Lung (tissue), 12 donors: ENCODE data around the gene TMEM86A. TPM values are rescaled to one million over a fixed set of nuclear protein-coding genes. Genes with fewer than 3 reads are reported as not detected.
"Not testable (repeated sequence)": the region's sequence is repeated elsewhere in the genome, so short reads cannot be mapped to it uniquely, and the experiment has no call there.

Experiments used
- ATAC-seq: fragments of 200-7000 bp; cut with Tn5 transposase; one replicate; pipeline ENCODE4 v1.9.1; 2020; ENCODE audit warnings: moderate number of reproducible peaks; ENCODE audit not compliant: insufficient read depth, low FRiP score
- DNase-seq, 3 donors: peaks; one replicate each; pipeline ENCODE4 v3.0.0-alpha.2; 2013 to 2017
- H3K27ac ChIP-seq, 2 donors: one replicate each; pipeline ENCODE4 v1.5.1; 2013; ENCODE audit warnings: mild to moderate bottlenecking in 2 of 2, moderate library complexity in 2 of 2, control low read depth in 1 of 2, inconsistent platforms in 1 of 2, low read depth in 1 of 2, low read length in 1 of 2
- H3K27me3 ChIP-seq, 3 donors: one replicate each; pipeline ENCODE4 v1.5.1; 2013; ENCODE audit warnings: low read length in 2 of 3; ENCODE audit not compliant: control insufficient read depth in 3 of 3, insufficient read depth in 3 of 3
- H3K36me3 ChIP-seq, 4 donors: one replicate each; pipeline ENCODE4 v1.5.1; 2013; ENCODE audit warnings: low read length in 4 of 4, mild to moderate bottlenecking in 1 of 4, moderate library complexity in 1 of 4; ENCODE audit not compliant: control insufficient read depth in 4 of 4, insufficient read depth in 4 of 4
- H3K4me1 ChIP-seq, 5 donors: one replicate each; pipeline ENCODE4 v1.5.1; 2013; ENCODE audit warnings: low read length in 5 of 5, mild to moderate bottlenecking in 2 of 5, moderate library complexity in 1 of 5; ENCODE audit not compliant: control insufficient read depth in 5 of 5, insufficient read depth in 5 of 5
- H3K4me3 ChIP-seq: one replicate; pipeline ENCODE4 v1.5.1; 2013; ENCODE audit warnings: mild to moderate bottlenecking, control low read depth, moderate library complexity
- H3K9ac ChIP-seq, 2 donors: one replicate each; pipeline ENCODE4 v1.5.1; 2013; ENCODE audit warnings: low read length in 2 of 2, control low read depth in 1 of 2; ENCODE audit not compliant: insufficient read depth in 1 of 2
- H3K9me3 ChIP-seq, 4 donors: one replicate each; pipeline ENCODE4 v1.5.1; 2013; ENCODE audit warnings: low read length in 3 of 4, mild to moderate bottlenecking in 1 of 4, moderate library complexity in 1 of 4; ENCODE audit not compliant: control insufficient read depth in 4 of 4, insufficient read depth in 3 of 4
- WGBS, 2 donors: extraction: QIAGEN DNeasy Blood & Tissue Kit; methylation state at CpG; one replicate each; pipeline ENCODE4 v1.1.7; 2013; 5-methylcytosine and 5-hydroxymethylcytosine counted together
- polyA plus RNA-seq, 2 donors: library from polyadenylated mRNA; stranded (reverse); fragments of 200-250 nt; gene quantifications; one replicate each; pipeline ENCODE4 v1.2.1, GENCODE V29; 2013
- total RNA-seq, 2 donors: library from RNA; depleted of rRNA in 1 of 2; stranded (reverse); fragments of >200 nt in 1 of 2; gene quantifications; one replicate each; pipeline ENCODE4 v1.2.1, GENCODE V29; 2014 to 2021
- TF ChIP-seq, protein P1 (sequence below): IDR thresholded peaks from 2 replicates; pipeline ENCODE4 v1.5.1; 2012; ENCODE audit warnings: mild to moderate bottlenecking; ENCODE audit errors: control extremely low read depth, extremely low read depth
- donor health status: control.
- donor health status: control.
- donor health status: Bipolar disorder and iron deficiency.
- donor health status: healthy.
- donor health status: DM: yes; HTN: yes; CAD: no.

TMEM86A gene
- total and polyA plus RNA-seq, 4 donors: 1.9 to 8.9 (median 2.9) TPM

DNA sequence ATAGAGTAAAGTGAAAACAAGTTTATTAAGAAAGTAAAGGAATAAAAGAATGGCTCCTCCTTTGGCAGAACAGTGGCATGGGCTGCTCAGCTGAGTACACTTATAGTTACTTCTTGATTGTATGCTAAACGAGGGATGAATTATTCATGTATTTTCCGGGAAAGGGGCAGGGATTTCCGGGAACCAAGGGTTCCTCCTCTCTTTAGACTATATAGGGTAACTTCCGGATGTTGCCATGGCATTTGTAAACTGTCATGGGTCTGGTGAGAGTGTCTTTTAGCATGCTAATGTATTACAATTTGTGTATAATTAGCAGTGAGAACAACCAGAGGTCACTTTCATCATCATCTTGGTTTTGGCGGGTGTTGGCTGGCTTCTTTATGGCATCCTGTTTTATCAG, 40.9 kb upstream of the TMEM86A start:
- 89 to 94% methylated on average over 5 of the region's 5 CpGs for WGBS, 2 donors
- ATAC-seq (no peak), DNase-seq (no peak)
- Histone ChIP-seq H3K27me3 (no peaks in the 10 kb centered on the region), H3K36me3 (no peaks in the 10 kb centered on the region), H3K4me3 (no peak overlapping the region), H3K27ac (no peak overlapping the region), H3K9ac (no peak overlapping the region), H3K4me1 (no peaks in the 10 kb centered on the region), H3K9me3 (peaks cover 0 to 6% (median 0%) of the 10 kb centered on the region in 4 donors)
- TF ChIP-seq, protein P1, sequence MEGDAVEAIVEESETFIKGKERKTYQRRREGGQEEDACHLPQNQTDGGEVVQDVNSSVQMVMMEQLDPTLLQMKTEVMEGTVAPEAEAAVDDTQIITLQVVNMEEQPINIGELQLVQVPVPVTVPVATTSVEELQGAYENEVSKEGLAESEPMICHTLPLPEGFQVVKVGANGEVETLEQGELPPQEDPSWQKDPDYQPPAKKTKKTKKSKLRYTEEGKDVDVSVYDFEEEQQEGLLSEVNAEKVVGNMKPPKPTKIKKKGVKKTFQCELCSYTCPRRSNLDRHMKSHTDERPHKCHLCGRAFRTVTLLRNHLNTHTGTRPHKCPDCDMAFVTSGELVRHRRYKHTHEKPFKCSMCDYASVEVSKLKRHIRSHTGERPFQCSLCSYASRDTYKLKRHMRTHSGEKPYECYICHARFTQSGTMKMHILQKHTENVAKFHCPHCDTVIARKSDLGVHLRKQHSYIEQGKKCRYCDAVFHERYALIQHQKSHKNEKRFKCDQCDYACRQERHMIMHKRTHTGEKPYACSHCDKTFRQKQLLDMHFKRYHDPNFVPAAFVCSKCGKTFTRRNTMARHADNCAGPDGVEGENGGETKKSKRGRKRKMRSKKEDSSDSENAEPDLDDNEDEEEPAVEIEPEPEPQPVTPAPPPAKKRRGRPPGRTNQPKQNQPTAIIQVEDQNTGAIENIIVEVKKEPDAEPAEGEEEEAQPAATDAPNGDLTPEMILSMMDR: no peak

DNA sequence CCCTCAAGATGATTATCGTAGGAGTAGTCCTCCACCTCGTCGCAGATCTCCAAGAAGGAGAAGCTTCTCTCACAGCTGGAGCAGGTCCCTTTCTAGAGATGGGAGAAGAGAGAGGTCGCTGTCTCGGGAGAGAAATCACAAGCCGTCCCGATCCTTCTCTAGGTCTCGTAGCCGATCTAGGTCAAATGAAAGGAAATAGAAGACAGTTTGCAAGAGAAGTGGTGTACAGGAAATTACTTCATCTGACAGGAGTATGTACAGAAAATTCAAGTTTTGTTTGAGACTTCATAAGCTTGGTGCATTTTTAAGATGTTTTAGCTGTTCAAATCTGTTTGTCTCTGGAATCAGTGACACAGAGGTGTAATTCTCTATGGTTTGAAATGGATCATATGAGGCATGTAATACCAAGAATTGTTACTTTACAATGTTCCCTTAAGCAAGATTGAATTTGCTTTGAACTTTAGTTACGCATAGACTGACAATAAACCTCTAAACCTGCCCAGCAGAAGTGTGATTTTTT, 33.2 kb upstream of the TMEM86A start:
- 70% methylated on average over 10 of the region's 10 CpGs for WGBS, 2 donors
- H3K9ac ChIP-seq, H3K27ac ChIP-seq, H3K4me3 ChIP-seq, H3K27me3 ChIP-seq, H3K9me3 ChIP-seq, DNase-seq, H3K4me1 ChIP-seq, H3K36me3 ChIP-seq, ATAC-seq: not testable (repeated sequence)

DNA sequence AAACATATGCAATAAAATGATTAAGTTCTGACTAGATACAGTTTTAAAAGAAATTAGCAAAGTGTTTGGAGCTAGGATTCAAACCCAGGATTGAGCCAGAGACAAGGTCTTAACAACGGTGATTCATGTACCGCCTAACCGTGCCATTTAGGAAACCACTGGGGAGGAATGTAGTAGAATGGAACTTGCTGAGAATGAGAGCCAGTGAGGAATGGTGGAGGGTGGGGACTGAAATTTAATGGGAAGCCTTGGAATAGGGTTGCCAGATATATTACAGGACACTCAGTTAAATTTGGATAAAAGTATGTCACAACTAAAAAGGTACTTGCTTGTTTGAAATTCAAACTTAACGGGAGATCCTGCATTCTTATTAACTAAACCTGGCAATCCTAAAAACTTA, 30.4 kb upstream of the TMEM86A start:
- ATAC-seq (no peak), DNase-seq (no peak)
- Histone ChIP-seq H3K4me1 (no peaks in the 10 kb centered on the region), H3K9ac (no peak overlapping the region), H3K27me3 (no peaks in the 10 kb centered on the region), H3K27ac (no peak overlapping the region), H3K36me3 (no peaks in the 10 kb centered on the region), H3K4me3 (no peak overlapping the region), H3K9me3 (no peaks in the 10 kb centered on the region)
- TF ChIP-seq, protein P1: no peak
- WGBS, 2 donors: 88 to 96% methylated on average over 4 of the region's 4 CpGs

DNA sequence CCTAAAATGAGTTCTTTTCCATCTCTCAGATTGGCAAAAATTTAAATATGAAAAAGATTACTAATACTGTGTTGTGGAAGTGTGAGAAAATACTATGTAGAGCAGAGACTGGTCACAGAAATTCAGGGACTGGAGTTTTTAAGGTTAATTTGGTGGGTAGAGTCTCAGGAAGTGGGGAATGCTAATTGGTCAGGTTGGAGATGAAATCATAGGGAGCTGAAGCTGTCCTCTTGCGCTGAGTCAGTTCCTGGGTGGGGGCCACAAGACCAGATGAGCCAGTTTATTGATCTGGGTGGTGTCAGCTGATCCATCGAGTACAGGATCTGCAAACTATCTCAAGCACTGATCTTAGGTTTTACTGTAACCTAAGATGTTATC, 29.4 kb upstream of the TMEM86A start:
- Histone ChIP-seq H3K4me1 (no peaks in the 10 kb centered on the region), H3K9me3 (no peaks in the 10 kb centered on the region), H3K36me3 (no peaks in the 10 kb centered on the region), H3K27me3 (no peaks in the 10 kb centered on the region), H3K4me3 (no peak overlapping the region), H3K27ac (no peak overlapping the region), H3K9ac (no peak overlapping the region)
- TF ChIP-seq, protein P1: no peak
- DNase-seq (no peak), ATAC-seq (no peak)
- WGBS, 2 donors: 28 to 30% methylated on average over 2 of the region's 2 CpGs
